Measurements from ENCODE around the gene LRCH2.

The LRCH2 gene

DNA sequence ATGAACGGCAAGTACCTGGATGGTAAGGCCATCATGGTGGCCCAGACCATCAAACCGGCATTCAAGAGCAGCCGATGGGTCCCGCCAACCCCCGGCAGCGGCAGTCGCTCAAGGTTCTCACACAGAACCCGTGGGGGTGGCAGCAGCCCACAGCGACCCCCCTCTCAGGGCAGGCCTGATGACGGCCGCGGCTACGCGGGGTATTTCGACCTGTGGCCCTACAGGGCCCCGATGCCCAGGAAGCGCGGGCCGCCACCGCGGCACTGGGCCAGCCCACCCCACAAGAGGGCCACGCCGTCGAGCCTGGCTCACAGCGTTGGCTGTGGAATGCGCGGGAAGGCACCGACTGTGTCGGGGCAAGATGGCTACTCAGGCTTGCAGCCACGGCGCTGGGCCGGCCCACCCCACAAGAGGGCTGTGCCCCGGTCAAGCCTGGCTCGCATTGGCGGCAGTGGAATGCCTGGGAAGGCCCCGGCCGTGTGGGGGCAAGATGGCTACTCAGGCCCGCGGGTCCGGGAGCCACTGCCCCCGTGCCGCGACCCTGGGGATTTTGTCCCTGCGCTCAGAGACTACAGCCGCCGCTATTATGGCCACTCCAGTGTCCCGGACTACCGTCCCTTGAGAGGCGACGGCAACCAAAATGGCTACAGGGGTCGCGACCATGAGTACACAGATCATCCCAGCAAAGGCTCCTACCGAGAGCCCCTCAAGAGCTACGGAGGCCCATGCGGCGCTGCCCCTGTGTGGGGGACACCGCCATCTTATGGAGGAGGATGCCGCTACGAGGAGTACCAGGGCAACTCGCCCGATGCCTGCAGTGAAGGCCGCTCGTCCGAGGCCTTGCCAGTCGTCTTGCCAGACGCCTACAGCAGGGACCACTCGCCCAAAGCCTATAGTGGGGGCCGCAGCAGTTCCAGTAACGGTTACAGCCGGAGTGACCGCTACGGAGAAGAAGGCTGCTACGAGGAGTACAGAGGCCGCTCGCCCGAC, 44.0 kb downstream of the LRCH2 start:
- no peak for TF ChIP-seq TAF1 (IDR thresholded peaks at IDR 0.05; ENCODE audit: borderline replicate concordance, insufficient read depth, low read length)

DNA sequence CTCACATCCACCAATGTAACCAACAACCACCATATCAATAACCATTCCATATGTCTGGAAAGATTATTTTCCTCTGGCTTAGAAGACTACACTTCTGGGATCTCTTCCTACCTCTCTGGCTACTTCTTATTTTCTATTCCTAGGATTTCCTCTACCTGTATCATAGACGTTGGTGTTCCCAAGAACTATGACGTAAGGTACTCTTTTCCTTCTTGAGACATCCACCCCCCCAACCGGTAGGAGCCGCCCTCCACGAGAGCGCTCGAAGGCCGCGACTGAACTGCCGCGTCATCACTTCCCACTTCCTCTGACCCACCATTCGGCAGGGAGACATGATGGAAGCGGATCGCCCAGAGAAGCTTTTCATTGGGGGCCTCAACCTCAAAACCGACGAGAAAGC, 44.8 kb downstream of the LRCH2 start, which contains the start of gene RBMXL3:
Gene RBMXL3, plus strand, starts transcription at position 301 of the 400 bp plus-strand sequence. Its CDS starts 32 bp downstream, at position 333.
- TF ChIP-seq FOXP2 (optimal IDR thresholded peaks at IDR 0.05; ENCODE audit: borderline replicate concordance, extremely low read depth, extremely low read length, insufficient read depth) (no peak), TAF1 (IDR thresholded peaks at IDR 0.05; ENCODE audit: borderline replicate concordance, insufficient read depth, low read length) (no peak), POLR2AphosphoS5 (IDR thresholded peaks at IDR 0.05; ENCODE audit: low read depth, low read length) (no peak), SIN3A (IDR thresholded peaks at IDR 0.05; ENCODE audit: borderline replicate concordance, insufficient read depth, low read length) (no peak)
- TF ChIP-seq, protein P1, sequence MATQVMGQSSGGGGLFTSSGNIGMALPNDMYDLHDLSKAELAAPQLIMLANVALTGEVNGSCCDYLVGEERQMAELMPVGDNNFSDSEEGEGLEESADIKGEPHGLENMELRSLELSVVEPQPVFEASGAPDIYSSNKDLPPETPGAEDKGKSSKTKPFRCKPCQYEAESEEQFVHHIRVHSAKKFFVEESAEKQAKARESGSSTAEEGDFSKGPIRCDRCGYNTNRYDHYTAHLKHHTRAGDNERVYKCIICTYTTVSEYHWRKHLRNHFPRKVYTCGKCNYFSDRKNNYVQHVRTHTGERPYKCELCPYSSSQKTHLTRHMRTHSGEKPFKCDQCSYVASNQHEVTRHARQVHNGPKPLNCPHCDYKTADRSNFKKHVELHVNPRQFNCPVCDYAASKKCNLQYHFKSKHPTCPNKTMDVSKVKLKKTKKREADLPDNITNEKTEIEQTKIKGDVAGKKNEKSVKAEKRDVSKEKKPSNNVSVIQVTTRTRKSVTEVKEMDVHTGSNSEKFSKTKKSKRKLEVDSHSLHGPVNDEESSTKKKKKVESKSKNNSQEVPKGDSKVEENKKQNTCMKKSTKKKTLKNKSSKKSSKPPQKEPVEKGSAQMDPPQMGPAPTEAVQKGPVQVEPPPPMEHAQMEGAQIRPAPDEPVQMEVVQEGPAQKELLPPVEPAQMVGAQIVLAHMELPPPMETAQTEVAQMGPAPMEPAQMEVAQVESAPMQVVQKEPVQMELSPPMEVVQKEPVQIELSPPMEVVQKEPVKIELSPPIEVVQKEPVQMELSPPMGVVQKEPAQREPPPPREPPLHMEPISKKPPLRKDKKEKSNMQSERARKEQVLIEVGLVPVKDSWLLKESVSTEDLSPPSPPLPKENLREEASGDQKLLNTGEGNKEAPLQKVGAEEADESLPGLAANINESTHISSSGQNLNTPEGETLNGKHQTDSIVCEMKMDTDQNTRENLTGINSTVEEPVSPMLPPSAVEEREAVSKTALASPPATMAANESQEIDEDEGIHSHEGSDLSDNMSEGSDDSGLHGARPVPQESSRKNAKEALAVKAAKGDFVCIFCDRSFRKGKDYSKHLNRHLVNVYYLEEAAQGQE (IDR thresholded peaks at IDR 0.05; ENCODE audit: insufficient read depth in 1 of 2, low read depth in 2 of 2, low read length in 2 of 2): no peak

DNA sequence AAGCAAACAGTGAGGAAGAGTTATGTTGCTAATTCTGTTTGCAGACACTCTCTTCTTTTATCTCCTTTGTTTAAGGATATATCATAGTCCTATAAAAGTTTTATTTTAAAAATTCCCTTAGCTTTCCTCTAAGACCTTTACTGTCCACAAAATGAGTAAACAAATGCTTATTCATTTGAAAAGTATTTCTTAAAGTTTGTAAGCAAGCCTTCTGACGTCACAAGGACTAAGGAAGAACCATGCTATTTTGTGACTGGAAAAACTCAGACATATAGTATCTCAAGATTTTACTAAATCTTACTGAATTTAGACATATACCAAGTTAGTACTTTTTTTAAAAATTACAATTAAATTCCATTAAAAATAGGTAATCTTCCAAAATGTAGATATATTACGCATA, 49.9 kb downstream of the LRCH2 start:
- no peak for TF ChIP-seq SIN3A (IDR thresholded peaks at IDR 0.05; ENCODE audit: borderline replicate concordance, insufficient read depth, low read length)
- no peak for TF ChIP-seq POLR2AphosphoS5 (IDR thresholded peaks at IDR 0.05; ENCODE audit: low read depth, low read length)
- no peak for TF ChIP-seq TAF1 (IDR thresholded peaks at IDR 0.05; ENCODE audit: borderline replicate concordance, insufficient read depth, low read length)
- TF ChIP-seq FOXP2 (optimal IDR thresholded peaks at IDR 0.05; ENCODE audit: borderline replicate concordance, extremely low read depth, extremely low read length, insufficient read depth): no peak
- TF ChIP-seq, protein P1 (IDR thresholded peaks at IDR 0.05; ENCODE audit: insufficient read depth in 1 of 2, low read depth in 2 of 2, low read length in 2 of 2): no peak

DNA sequence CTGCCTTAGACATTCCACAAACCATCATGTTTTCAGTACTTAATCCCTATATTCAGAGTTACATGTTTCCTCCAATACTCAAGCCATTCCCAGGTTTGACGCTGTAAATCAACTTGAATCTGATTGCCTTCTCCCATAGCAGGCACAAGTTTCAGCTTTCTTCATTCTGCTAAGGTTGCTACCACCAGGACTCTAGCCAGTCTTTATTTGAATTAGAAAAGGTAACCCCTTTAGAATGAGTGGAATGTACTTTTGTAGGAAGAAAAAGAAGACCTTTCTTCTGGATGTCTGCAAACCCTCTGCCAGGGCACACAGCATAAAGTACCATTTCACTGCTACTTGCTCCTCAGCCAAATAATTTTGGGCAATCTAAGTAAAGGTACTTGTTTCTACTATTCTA, 55.4 kb downstream of the LRCH2 start:
- TF ChIP-seq TAF1 (IDR thresholded peaks at IDR 0.05; ENCODE audit: borderline replicate concordance, insufficient read depth, low read length) (no peak), SIN3A (IDR thresholded peaks at IDR 0.05; ENCODE audit: borderline replicate concordance, insufficient read depth, low read length) (no peak), FOXP2 (optimal IDR thresholded peaks at IDR 0.05; ENCODE audit: borderline replicate concordance, extremely low read depth, extremely low read length, insufficient read depth) (no peak), POLR2AphosphoS5 (IDR thresholded peaks at IDR 0.05; ENCODE audit: low read depth, low read length) (no peak)
- TF ChIP-seq, protein P1 (IDR thresholded peaks at IDR 0.05; ENCODE audit: insufficient read depth in 1 of 2, low read depth in 2 of 2, low read length in 2 of 2): no peak

DNA sequence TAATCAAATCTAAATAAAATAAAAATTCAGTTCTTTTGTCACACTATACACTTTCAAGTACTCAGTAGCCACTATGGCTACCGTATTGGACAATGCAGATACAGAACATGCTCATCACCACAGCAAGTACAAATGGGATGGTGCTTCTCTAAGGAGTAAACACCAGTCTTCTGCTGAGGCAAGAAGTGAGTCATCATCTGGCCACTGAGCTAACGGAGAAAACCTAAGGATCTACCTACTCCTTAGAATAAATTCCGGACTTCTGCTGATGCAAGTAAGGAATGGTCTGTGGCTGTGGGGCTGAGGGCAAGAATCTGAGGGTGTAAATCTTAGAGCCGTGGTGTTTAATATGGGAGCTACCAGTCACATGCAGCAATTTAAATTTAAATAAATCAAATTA, 56.0 kb downstream of the LRCH2 start:
- TF ChIP-seq SIN3A (IDR thresholded peaks at IDR 0.05; ENCODE audit: borderline replicate concordance, insufficient read depth, low read length): no peak
- TF ChIP-seq FOXP2 (optimal IDR thresholded peaks at IDR 0.05; ENCODE audit: borderline replicate concordance, extremely low read depth, extremely low read length, insufficient read depth): no peak
- no peak for TF ChIP-seq POLR2AphosphoS5 (IDR thresholded peaks at IDR 0.05; ENCODE audit: low read depth, low read length)
- TF ChIP-seq TAF1 (IDR thresholded peaks at IDR 0.05; ENCODE audit: borderline replicate concordance, insufficient read depth, low read length): no peak
- TF ChIP-seq, protein P1 (IDR thresholded peaks at IDR 0.05; ENCODE audit: insufficient read depth in 1 of 2, low read depth in 2 of 2, low read length in 2 of 2): no peak

Measured in PFSK-1 (cell line).